COLO668 (cell line): ENCODE measurements around the gene MYO19.
"Not testable (repeated sequence)": the region's sequence is repeated elsewhere in the genome, so short reads cannot be mapped to it uniquely, and the experiment has no call there.

ENCODE experiments used
- DNase-seq: peaks from one replicate; lab custom pipeline; 2025; ENCODE audit not compliant: unreplicated experiment; lab: John Stamatoyannopoulos, UW

Gene MYO19

GRCh38 chr17:36533935-36534839 is 481 bp downstream of the MYO19 start:
- DNase-seq, result peak; percentile 85

- no peak for DNase-seq
Observed at GRCh38 chr17:36532435-36532975, 2.2 kb downstream of the MYO19 start.

- DNase-seq, result no peak
Observed at GRCh38 chr17:36529121-36529520, 5.5 kb downstream of the MYO19 start.

GRCh38 chr17:36527621-36528250 is 6.9 kb downstream of the MYO19 start:
- no peak for DNase-seq

- no peak for DNase-seq
Observed at GRCh38 chr17:36525888-36526287, 8.8 kb downstream of the MYO19 start.

- no peak for DNase-seq
Observed at GRCh38 chr17:36525113-36525512, 9.6 kb downstream of the MYO19 start.

GRCh38 chr17:36524428-36524876 is 10.2 kb downstream of the MYO19 start:
- DNase-seq, result no peak

GRCh38 chr17:36523113-36523512 is 11.6 kb downstream of the MYO19 start:
- no peak for DNase-seq

- DNase-seq, result no peak
Observed at GRCh38 chr17:36515837-36516236, 18.8 kb downstream of the MYO19 start.

- DNase-seq, result no peak
Observed at GRCh38 chr17:36514856-36515255, 19.8 kb downstream of the MYO19 start.

GRCh38 chr17:36512641-36513040 is 22.0 kb downstream of the MYO19 start:
- DNase-seq, result no peak

GRCh38 chr17:36511216-36511615 is 23.5 kb downstream of the MYO19 start:
- DNase-seq, result no peak

GRCh38 chr17:36510636-36511035 is 24.0 kb downstream of the MYO19 start:
- DNase-seq, result no peak

- DNase-seq, result no peak
Observed at GRCh38 chr17:36509272-36509985, 25.2 kb downstream of the MYO19 start.

GRCh38 chr17:36508439-36508838 is 26.2 kb downstream of the MYO19 start:
- DNase-seq, result not testable (repeated sequence)

- DNase-seq, result no peak
Observed at GRCh38 chr17:36507266-36507665, 27.4 kb downstream of the MYO19 start.

- DNase-seq, result no peak
Observed at GRCh38 chr17:36506831-36507230, 27.8 kb downstream of the MYO19 start.

GRCh38 chr17:36506249-36506826 is 28.3 kb downstream of the MYO19 start:
- no peak for DNase-seq

GRCh38 chr17:36505171-36505570 is 29.5 kb downstream of the MYO19 start:
- no peak for DNase-seq

GRCh38 chr17:36504156-36504545 is 30.5 kb downstream of the MYO19 start:
- no peak for DNase-seq
